Stimulated activated CD8-positive, alpha-beta memory T cell treated with anti-CD3 and anti-CD28 coated beads, Interleukin-7, amount 100 ng/mL, for 4 hours (primary cell): ENCODE measurements around the gene KIF12.

Source experiments
- DNase-seq, 2 donors: peaks; one replicate each; pipeline ENCODE4 v3.0.0-alpha.2; 2020; ENCODE audit warnings: low read depth in 2 of 2

KIF12 gene

DNA sequence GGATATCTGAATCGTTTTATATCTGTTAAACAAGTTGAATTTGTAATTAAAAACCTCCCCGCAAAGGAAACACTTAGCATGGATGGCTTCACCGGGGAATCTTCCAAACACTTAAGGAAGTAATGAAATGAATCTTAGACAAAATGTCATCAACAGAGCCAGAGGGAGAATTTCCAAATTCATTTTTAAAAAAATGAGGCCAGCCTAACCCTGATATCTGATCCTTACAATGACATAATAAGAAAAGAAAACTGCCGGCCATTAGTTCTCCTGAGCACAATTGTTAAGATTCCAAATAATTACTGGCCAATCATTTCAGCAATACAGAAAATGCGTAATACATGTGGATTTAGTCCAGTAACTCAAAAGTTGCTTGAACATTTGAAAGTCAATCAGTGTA is 6.1 kb upstream of the KIF12 start:
- no peak for DNase-seq

DNA sequence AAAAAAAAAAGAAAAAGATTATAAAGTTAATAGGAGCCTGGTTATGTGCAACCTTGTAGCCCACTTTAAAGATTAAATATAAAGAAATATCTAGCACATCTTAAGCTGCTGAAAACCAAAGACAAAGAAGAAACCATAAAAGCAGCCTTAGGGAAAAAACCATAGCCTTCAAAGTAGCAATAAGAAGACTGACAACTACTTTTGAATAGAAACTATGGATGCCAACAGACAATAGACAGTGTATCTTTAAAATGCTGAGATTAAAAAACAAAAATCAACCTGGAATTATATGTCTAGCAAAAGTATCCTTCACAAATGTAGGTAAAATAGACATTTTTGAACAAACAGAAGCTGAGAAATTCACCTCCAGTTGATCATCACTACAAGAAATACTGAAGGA is 3.4 kb upstream of the KIF12 start:
- DNase-seq: no peak

DNA sequence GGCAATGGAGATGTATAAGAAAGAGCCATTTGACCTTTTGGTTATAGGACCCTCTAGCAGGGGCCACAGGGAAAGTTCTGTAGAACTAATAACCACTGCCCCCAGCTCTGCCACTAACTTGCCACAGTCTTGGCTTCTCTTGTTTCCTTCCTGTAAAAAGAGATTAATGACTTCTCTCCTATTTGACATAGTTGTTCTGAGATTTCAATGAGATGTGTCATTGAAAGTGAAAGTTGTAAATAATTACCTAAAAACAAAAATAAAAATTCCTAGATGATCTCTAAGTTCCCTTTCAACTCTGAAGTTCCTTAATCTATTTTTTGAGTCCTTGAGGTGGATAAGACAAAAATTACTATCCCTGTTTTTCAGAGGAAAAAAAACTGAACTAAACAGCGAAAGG is 1.4 kb upstream of the KIF12 start:
- DNase-seq: no peak

DNA sequence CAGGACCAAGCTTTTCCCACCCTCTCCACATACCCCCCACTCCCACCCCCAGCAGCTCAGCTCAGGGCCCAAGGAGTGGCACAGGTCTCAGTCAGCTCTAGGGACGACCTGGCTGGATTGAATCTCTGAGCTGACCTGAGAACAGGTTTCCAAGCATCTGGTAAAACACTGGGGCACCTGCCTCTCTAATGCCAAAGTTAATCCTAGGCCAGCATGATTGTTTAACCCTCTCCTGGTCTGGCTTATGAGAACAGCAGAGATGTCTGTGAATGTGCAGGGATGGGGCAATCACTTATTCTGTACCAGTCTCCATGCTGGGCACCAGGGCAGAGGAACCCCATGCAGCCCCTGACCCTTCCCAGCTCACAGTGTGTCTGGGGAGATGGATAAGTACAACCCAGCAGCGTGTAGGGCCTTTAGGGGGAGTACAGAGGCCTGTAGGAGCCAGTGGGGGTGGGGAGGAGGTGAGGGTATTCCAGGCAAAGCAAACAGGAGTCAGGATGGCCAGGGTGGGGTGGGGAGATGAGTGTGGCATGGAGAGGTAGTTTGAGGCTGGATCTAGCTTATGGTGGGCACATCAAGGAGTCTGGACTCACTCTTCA is 678 bp upstream of the KIF12 start:
- DNase-seq: no peak

- DNase-seq: no peak
Measured at GRCh38 chr9:114098021-114098935, 814 bp downstream of the KIF12 start.

DNA sequence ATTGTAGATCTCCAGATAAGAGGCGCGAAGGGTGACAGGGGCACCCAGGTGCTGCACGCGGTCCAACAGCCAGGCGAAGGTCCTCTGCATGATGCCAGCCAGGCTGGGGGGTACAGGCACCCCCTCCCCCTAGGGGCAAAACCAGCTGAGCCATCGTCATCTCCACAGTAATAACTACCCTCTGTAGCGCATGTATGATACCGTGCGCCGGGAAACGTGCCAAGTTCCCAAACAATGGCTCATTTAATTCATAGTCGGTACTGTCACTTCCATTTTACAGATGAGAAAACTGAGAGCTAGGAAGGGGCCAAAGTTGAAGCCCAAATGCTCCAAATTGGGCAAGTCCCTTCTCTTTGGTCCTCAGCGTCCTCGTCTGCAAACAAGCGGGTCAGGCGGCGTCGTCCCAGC is 1.5 kb downstream of the KIF12 start:
- no peak for DNase-seq

DNA sequence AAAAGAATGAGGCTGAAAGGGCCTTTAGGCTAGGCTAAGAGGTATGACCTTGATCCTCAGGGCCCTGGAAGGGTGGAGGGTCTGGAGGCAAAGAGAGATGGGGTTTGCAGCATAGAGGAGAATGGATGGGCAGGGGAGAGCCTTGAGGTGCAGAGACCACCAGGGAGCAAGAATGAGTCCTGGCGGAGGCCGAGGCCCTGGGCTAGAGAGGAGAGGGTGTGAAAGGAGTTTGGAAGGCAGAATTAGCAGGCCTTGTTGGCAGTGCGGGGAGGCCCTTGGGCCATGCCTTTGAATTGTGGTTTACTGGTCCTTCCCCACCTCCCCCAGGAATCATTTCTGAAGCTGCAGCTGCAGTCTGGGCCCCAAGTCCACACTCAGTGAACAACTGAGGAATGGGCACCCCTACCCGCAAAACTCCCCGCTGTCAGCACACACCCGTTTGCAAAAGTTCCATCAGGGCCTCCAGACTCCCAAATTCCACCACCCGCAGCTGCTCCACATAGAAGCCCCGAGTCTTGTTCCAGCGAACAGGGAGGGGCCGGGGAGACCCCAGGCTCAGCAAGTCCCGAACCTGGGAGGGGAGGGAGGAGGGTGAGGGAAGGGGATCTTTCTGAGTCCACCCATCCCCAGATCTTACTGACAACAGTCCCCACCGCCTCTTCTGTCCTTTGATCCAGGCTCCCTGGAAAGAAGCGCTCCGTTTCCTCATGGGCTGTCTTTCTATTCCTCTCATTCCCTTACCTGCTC is 2.1 kb downstream of the KIF12 start:
- DNase-seq: no peak

DNA sequence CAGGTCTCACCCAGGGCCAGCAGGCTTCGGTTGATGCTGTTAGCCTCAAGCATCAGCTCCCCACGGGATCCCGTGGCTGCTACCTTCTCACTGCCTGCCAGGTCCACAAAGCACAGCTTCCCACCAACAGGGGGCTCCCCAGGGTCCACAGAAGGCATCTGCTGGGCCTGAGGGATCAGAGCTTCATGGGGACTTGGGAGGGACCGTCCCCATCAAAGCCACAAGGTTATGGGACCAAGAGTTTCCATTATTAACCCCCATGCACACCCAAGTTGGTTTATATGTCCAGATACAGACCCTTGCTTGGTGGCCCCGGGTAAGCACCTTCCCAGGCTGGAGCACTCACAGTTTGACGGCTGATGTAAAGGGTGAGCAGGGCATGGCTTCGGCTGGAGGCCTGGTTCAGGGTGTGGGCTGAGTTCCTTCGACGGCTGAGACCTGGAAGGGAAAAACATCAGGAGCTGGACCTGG is 3.0 kb downstream of the KIF12 start:
- no peak for DNase-seq

DNA sequence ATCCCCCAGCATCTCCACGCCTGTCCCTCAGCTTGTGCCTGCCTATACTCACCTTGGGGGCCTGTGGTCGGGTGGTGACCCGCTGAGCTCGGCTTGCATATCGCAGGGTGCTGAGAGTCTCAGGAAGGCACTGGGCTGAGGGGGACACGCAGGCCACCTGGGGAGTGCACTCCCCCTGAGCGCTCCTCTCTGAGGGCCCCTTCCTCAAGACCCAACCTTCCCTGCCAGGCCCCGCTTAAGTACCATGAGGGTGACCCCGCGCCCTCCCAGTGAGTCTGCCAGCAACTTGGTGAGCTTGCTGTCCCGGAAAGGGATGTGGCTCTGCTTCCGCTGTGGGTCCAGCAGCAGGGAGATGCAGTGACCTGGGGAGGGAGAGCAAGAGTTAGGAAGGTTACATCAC is 4.1 kb downstream of the KIF12 start:
- DNase-seq: no peak

GRCh38 chr9:114093761-114094505 is 5.2 kb downstream of the KIF12 start:
- DNase-seq: no peak

- DNase-seq: no peak
Measured at GRCh38 chr9:114093031-114093471, 6.0 kb downstream of the KIF12 start.

GRCh38 chr9:114092336-114092735 is 6.8 kb downstream of the KIF12 start:
- no peak for DNase-seq

- no peak for DNase-seq
Measured at GRCh38 chr9:114091711-114092110, 7.4 kb downstream of the KIF12 start.

- no peak for DNase-seq
Measured at GRCh38 chr9:114090798-114091197, 8.3 kb downstream of the KIF12 start.

- DNase-seq: no peak
Measured at GRCh38 chr9:114089206-114089840, 9.8 kb downstream of the KIF12 start.

- no peak for DNase-seq
Measured at GRCh38 chr9:114088571-114089170, 10.4 kb downstream of the KIF12 start.

- no peak for DNase-seq
Measured at GRCh38 chr9:114087721-114088120, 11.4 kb downstream of the KIF12 start.

DNA sequence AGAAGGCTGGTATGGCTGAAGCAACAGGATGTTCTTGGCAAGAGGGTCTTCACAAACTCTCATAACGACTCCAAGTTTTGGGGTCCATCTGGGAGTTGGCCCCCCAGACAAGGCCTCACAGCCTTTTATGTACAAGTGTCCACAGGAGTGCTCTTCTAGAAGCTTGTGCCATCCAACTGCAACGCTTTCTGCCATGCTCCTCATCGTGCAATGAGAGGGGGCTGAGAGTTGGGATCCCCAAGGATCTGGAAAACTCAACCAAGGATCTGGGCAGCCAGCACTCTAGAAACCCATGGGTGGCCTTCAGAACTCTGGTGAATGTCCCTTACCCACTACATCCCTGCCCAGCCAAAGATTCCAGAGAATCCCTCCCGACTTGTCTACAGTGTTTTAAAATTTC is 12.5 kb downstream of the KIF12 start:
- no peak for DNase-seq

DNA sequence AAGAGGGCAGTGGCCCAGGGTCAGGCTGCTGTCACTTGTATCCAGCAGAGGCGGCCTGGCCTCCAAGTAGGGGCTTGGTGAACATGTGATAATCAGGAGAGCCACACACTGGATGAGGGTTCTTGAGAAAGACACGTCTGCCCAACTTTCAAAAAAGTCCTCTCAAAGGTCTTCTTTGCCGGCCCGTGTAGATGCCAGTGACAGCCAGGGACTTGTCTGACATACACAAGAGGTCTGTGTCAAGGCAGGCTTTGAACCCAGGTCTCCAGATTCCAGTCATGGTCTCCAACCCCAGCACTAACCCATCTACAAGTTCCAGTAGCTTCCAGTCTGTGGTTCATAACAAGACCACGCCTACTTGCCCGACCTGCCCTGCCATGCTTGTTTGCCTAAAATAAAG is 13.1 kb downstream of the KIF12 start:
- DNase-seq: no peak

GRCh38 chr9:114085387-114085789 is 13.7 kb downstream of the KIF12 start:
- no peak for DNase-seq
